ENCODE results near the gene CPZ. TPM values are rescaled to one million over a fixed set of nuclear protein-coding genes. Genes with fewer than 3 reads are reported as not detected.

CPZ gene
- total RNA-seq, 6 experiments from 2014 or later = 1.9 to 3.5 (median 2.5) TPM

- Mint-ChIP-seq H3K36me3 (ENCODE audit: low read depth) (no peaks in the 10 kb centered on the region), H3K27me3 (ENCODE audit: insufficient read depth) (peaks cover 27% of the 10 kb centered on the region), H3K4me1 (ENCODE audit: low read depth) (no peaks in the 10 kb centered on the region), H3K9me3 (no peaks in the 10 kb centered on the region), H3K4me3 (no peak overlapping the region), H3K27ac (no peak overlapping the region)
- DNase-seq = no peak
- TF ChIP-seq, protein P1, sequence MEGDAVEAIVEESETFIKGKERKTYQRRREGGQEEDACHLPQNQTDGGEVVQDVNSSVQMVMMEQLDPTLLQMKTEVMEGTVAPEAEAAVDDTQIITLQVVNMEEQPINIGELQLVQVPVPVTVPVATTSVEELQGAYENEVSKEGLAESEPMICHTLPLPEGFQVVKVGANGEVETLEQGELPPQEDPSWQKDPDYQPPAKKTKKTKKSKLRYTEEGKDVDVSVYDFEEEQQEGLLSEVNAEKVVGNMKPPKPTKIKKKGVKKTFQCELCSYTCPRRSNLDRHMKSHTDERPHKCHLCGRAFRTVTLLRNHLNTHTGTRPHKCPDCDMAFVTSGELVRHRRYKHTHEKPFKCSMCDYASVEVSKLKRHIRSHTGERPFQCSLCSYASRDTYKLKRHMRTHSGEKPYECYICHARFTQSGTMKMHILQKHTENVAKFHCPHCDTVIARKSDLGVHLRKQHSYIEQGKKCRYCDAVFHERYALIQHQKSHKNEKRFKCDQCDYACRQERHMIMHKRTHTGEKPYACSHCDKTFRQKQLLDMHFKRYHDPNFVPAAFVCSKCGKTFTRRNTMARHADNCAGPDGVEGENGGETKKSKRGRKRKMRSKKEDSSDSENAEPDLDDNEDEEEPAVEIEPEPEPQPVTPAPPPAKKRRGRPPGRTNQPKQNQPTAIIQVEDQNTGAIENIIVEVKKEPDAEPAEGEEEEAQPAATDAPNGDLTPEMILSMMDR (IDR thresholded peaks at IDR 0.05) = no peak
These were observed 56.5 kb downstream of the CPZ start for GRCh38 chr4:8648816-8649630.

- peaks cover 31% of the 10 kb centered on the region for H3K27me3 Mint-ChIP-seq (ENCODE audit: insufficient read depth)
- no peak for DNase-seq
- H3K4me3 Mint-ChIP-seq = no peak overlapping the region
- H3K9me3 Mint-ChIP-seq = no peaks in the 10 kb centered on the region; the same call in 1 of the 2 replicates
- no peaks in the 10 kb centered on the region for H3K36me3 Mint-ChIP-seq (ENCODE audit: low read depth)
- no peak overlapping the region for H3K27ac Mint-ChIP-seq
- no peaks in the 10 kb centered on the region for H3K4me1 Mint-ChIP-seq (ENCODE audit: low read depth)
- TF ChIP-seq, protein P1 (IDR thresholded peaks at IDR 0.05) = no peak
These were observed 57.2 kb downstream of the CPZ start for GRCh38 chr4:8649631-8650361.

DNA sequence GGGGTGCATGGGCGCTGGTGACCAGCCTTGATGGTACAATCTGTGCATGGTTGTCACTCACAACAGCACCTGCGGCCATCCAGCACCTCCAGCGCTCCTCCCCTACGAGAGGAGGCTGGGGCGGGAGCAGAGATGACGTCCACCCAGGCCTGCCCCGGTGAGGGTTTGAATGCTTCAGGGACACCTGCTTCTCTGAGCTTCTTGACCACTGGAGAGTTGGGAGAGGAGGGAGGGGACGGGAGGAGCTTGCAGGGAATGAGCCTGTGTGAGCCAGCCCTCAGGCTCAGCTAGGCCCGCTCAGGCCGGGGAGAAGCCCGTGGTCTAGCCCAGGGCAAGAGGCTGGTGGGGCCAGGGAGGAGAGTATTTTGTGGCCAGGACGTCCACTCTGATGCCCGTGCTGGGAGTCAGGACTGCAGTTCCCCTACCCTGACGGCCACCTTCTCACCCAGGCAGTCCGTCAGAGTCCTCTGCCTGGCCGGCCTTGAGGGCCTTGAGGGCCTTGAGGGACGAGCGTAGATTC is 59.2 kb downstream of the CPZ start:
- H3K36me3 Mint-ChIP-seq (ENCODE audit: low read depth) = no peaks in the 10 kb centered on the region
- no peak overlapping the region for H3K4me3 Mint-ChIP-seq
- peaks cover 35% of the 10 kb centered on the region for H3K27me3 Mint-ChIP-seq (ENCODE audit: insufficient read depth)
- H3K27ac Mint-ChIP-seq = no peak overlapping the region
- DNase-seq = no peak
- TF ChIP-seq, protein P1 (IDR thresholded peaks at IDR 0.05) = no peak
- no peaks in the 10 kb centered on the region; the same call in 1 of the 2 replicates for H3K9me3 Mint-ChIP-seq
- H3K4me1 Mint-ChIP-seq (ENCODE audit: low read depth) = no peaks in the 10 kb centered on the region

- no peaks in the 10 kb centered on the region for H3K4me1 Mint-ChIP-seq (ENCODE audit: low read depth)
- H3K36me3 Mint-ChIP-seq (ENCODE audit: low read depth) = no peaks in the 10 kb centered on the region
- no peak overlapping the region for H3K27ac Mint-ChIP-seq
- H3K9me3 Mint-ChIP-seq = no peaks in the 10 kb centered on the region; the same call in 1 of the 2 replicates
- TF ChIP-seq, protein P1 (IDR thresholded peaks at IDR 0.05) = no peak
- no peak for DNase-seq
- no peak overlapping the region for H3K4me3 Mint-ChIP-seq
- H3K27me3 Mint-ChIP-seq (ENCODE audit: insufficient read depth) = peaks cover 34% of the 10 kb centered on the region
These were observed 59.9 kb downstream of the CPZ start for GRCh38 chr4:8652181-8653078.
